ENCODE results near the gene ATG2B. TPM values are rescaled to one million over a fixed set of nuclear protein-coding genes. Genes with fewer than 3 reads are reported as not detected.
"Not testable (repeated sequence)": the region's sequence is repeated elsewhere in the genome, so short reads cannot be mapped to it uniquely, and the experiment has no call there.

Gene ATG2B
- total and polyA plus RNA-seq, 3 donors from 2014 or later: 42.7 to 74.9 (median 44.8) TPM

- no peaks in the 10 kb centered on the region for H3K9me3 ChIP-seq
- WGBS, 2 donors: 55 to 91% methylated on average over 3 of the region's 3 CpGs
- no peak overlapping the region for H3K27ac ChIP-seq
- H3K4me3 ChIP-seq: no peak overlapping the region
- no peaks in the 10 kb centered on the region for H3K27me3 ChIP-seq
- intact Hi-C loops (cut with DNase I; ENCODE audit: low total_unique reads): no loop called here
- no peaks in the 10 kb centered on the region for H3K36me3 ChIP-seq (ENCODE audit: low read depth, missing control alignments)
- no peak for DNase-seq
- TF ChIP-seq POLR2A (IDR thresholded peaks at IDR 0.05): no peak
- no peak for TF ChIP-seq CTCF (IDR thresholded peaks at IDR 0.05)
- no peaks in the 10 kb centered on the region for H3K4me1 ChIP-seq
Observed at GRCh38 chr14:96245710-96246538, 117.2 kb downstream of the ATG2B start.

- 94 to 95% methylated on average over 3 of the region's 3 CpGs for WGBS, 2 donors
- intact Hi-C loops (cut with DNase I; ENCODE audit: low total_unique reads); H3K4me1 ChIP-seq; DNase-seq; H3K9me3 ChIP-seq; H3K4me3 ChIP-seq; H3K36me3 ChIP-seq (ENCODE audit: low read depth, missing control alignments); H3K27me3 ChIP-seq; H3K27ac ChIP-seq: not testable (repeated sequence)
Observed at GRCh38 chr14:96245074-96245473, 118.1 kb downstream of the ATG2B start.

GRCh38 chr14:96243785-96244184, 119.4 kb downstream of the ATG2B start:
- WGBS, 2 donors: 77 to 90% methylated on average over 5 of the region's 5 CpGs
- intact Hi-C loops (cut with DNase I; ENCODE audit: low total_unique reads): no loop called here

GRCh38 chr14:96242126-96242525, 121.0 kb downstream of the ATG2B start:
- H3K36me3 ChIP-seq (ENCODE audit: low read depth, missing control alignments): no peaks in the 10 kb centered on the region
- 92 to 94% methylated on average over 10 of the region's 10 CpGs for WGBS, 2 donors
- H3K4me1 ChIP-seq: no peaks in the 10 kb centered on the region
- TF ChIP-seq POLR2A (IDR thresholded peaks at IDR 0.05): no peak
- no peak for TF ChIP-seq CTCF (IDR thresholded peaks at IDR 0.05)
- H3K9me3 ChIP-seq: no peaks in the 10 kb centered on the region
- DNase-seq: no peak
- H3K4me3 ChIP-seq: no peak overlapping the region
- no peaks in the 10 kb centered on the region for H3K27me3 ChIP-seq
- H3K27ac ChIP-seq: no peak overlapping the region
- intact Hi-C loops (cut with DNase I; ENCODE audit: low total_unique reads): no loop called here

More at GRCh38 chr14:96243785-96244184, 119.4 kb downstream of the ATG2B start:
- Histone ChIP-seq H3K4me3 (no peak overlapping the region), H3K27me3 (no peaks in the 10 kb centered on the region), H3K9me3 (no peaks in the 10 kb centered on the region), H3K36me3 (ENCODE audit: low read depth, missing control alignments) (no peaks in the 10 kb centered on the region), H3K27ac (no peak overlapping the region), H3K4me1 (no peaks in the 10 kb centered on the region)
- TF ChIP-seq POLR2A (IDR thresholded peaks at IDR 0.05) (no peak), CTCF (IDR thresholded peaks at IDR 0.05) (no peak)
- DNase-seq: no peak

GRCh38 chr14:96240641-96241040, 122.5 kb downstream of the ATG2B start:
- no peak for DNase-seq
- Histone ChIP-seq H3K27ac (no peak overlapping the region), H3K27me3 (no peaks in the 10 kb centered on the region), H3K4me3 (no peak overlapping the region), H3K4me1 (no peaks in the 10 kb centered on the region), H3K9me3 (no peaks in the 10 kb centered on the region), H3K36me3 (ENCODE audit: low read depth, missing control alignments) (no peaks in the 10 kb centered on the region)
- intact Hi-C loops (cut with DNase I; ENCODE audit: low total_unique reads): no loop called here
- 97 to 98% methylated on average over 18 of the region's 18 CpGs for WGBS, 2 donors
- TF ChIP-seq POLR2A (IDR thresholded peaks at IDR 0.05) (no peak), CTCF (IDR thresholded peaks at IDR 0.05) (no peak)
